Vagina (tissue), 2 donors: ENCODE data around the gene GPC1.

Experiments used
- CTCF ChIP-seq, 3 experiments: fragments of 450-650 bp in 2 of 3; fragments of 200-600 bp in 1 of 3; sonication (generic) in 1 of 3; IDR thresholded peaks; one replicate each; pipeline ENCODE4 v1.5.1; 2017 to 2019; ENCODE audit warnings: antibody characterized with exemption in 3 of 3, mild to moderate bottlenecking in 2 of 3, moderate library complexity in 2 of 3
- POLR2AphosphoS5 ChIP-seq, 2 donors: sonication (generic); formaldehyde crosslinking; IDR thresholded peaks; one replicate each; pipeline ENCODE4 v1.9.0; 2017; ENCODE audit warnings: antibody characterized with exemption in 2 of 2, mild to moderate bottlenecking in 2 of 2, low read depth in 1 of 2; ENCODE audit not compliant: insufficient read depth in 1 of 2

GRCh38 chr2:240423788-240424191 lies 11.7 kb upstream of the GPC1 start:
- TF ChIP-seq CTCF (IDR thresholded peaks at IDR 0.05) (no peak), POLR2AphosphoS5 (IDR thresholded peaks at IDR 0.05; ENCODE audit: insufficient read depth in 1 of 2, low read depth in 1 of 2) (no peak)
